ENCODE data around the gene S1PR2. TPM values are rescaled to one million over a fixed set of nuclear protein-coding genes. Genes with fewer than 3 reads are reported as not detected.

S1PR2 gene
- total and polyA plus RNA-seq, 9 of the 15 experiments (the other 6 are each of a cell fraction or from before 2014, with no cell fraction given), result 1.5 to 3.9 (median 2.0) TPM

Small RNAs within 50 kb of the gene (microRNA-seq; reads per million reads assigned to microRNA genes)
- gene MIR4322 (ENCODE audit: borderline microRNAs expressed), result not detected

Small RNAs within 50 kb of the gene (small RNA-seq; reads per million reads assigned to genes)
- gene MIR4322, result not detected

Other genes starting within 250 kb of the S1PR2 start
Only the 7 nearest of the 19 such genes appear.
- 121 and 133 TPM in 2 replicates for gene DNMT1, start 36.4 kb downstream of the S1PR2 start, total RNA-seq (2014; rRNA removed)
- 104 and 131 TPM in 2 replicates for gene DNMT1, start 36.4 kb downstream of the S1PR2 start, total RNA-seq (2014; rRNA removed; fragmentation: Illumina TruSeq; extraction: Trizol)
- 80.1 and 84.8 TPM in 2 replicates for gene DNMT1, start 36.4 kb downstream of the S1PR2 start, total RNA-seq (2015; rRNA removed; fragmentation: Illumina TruSeq; extraction: Trizol)
- gene DNMT1, start 36.4 kb downstream of the S1PR2 start, total RNA-seq (2021), result 261 and 271 TPM in 2 replicates
- 88.6 and 150 TPM in 2 replicates for gene DNMT1, start 36.4 kb downstream of the S1PR2 start, polyA plus RNA-seq (2011; rRNA removed)
- 163 and 181 TPM in 2 replicates for gene DNMT1, start 36.4 kb downstream of the S1PR2 start, polyA plus RNA-seq (2014; fragmentation: Illumina TruSeq; extraction: Trizol)
- gene DNMT1, start 36.4 kb downstream of the S1PR2 start, polyA plus RNA-seq (2014; fragmentation: Nextera tagmentation; extraction: Ambion mirVana), result 100 to 1,000 TPM in 1 of 2 experiments, 10 to 100 TPM in 1; 95.0 to 159 TPM
- gene DNMT1, start 36.4 kb downstream of the S1PR2 start, polyA plus RNA-seq (2014; rRNA removed), result 111 and 126 TPM in 2 replicates
- 239 and 297 TPM in 2 replicates for gene MRPL4, start 20.9 kb upstream of the S1PR2 start, total RNA-seq (2014; rRNA removed)
- gene MRPL4, start 20.9 kb upstream of the S1PR2 start, total RNA-seq (2014; rRNA removed; fragmentation: Illumina TruSeq; extraction: Trizol), result 12.3 and 20.8 TPM in 2 replicates
- 64.9 and 69.9 TPM in 2 replicates for gene MRPL4, start 20.9 kb upstream of the S1PR2 start, total RNA-seq (2015; rRNA removed; fragmentation: Illumina TruSeq; extraction: Trizol)
- gene MRPL4, start 20.9 kb upstream of the S1PR2 start, total RNA-seq (2021), result 198 and 204 TPM in 2 replicates
- gene MRPL4, start 20.9 kb upstream of the S1PR2 start, polyA plus RNA-seq (2011; rRNA removed), result 44.2 and 64.0 TPM in 2 replicates
- gene MRPL4, start 20.9 kb upstream of the S1PR2 start, polyA plus RNA-seq (2014; fragmentation: Illumina TruSeq; extraction: Trizol), result 71.2 and 153 TPM in 2 replicates
- 1 to 10 TPM; 1.4 to 5.0 TPM for gene MRPL4, start 20.9 kb upstream of the S1PR2 start, polyA plus RNA-seq (2014; fragmentation: Nextera tagmentation; extraction: Ambion mirVana)
- gene MRPL4, start 20.9 kb upstream of the S1PR2 start, polyA plus RNA-seq (2014; rRNA removed), result 178 and 184 TPM in 2 replicates
- gene ICAM1, start 39.8 kb upstream of the S1PR2 start, total RNA-seq (2014; rRNA removed), result 17.4 and 26.0 TPM in 2 replicates
- 11.9 and 12.1 TPM in 2 replicates for gene ICAM1, start 39.8 kb upstream of the S1PR2 start, total RNA-seq (2014; rRNA removed; fragmentation: Illumina TruSeq; extraction: Trizol)
- 23.6 and 24.1 TPM in 2 replicates for gene ICAM1, start 39.8 kb upstream of the S1PR2 start, total RNA-seq (2015; rRNA removed; fragmentation: Illumina TruSeq; extraction: Trizol)
- gene ICAM1, start 39.8 kb upstream of the S1PR2 start, total RNA-seq (2021), result 22.3 and 22.6 TPM in 2 replicates
- gene ICAM1, start 39.8 kb upstream of the S1PR2 start, polyA plus RNA-seq (2011; rRNA removed), result 13.1 and 21.4 TPM in 2 replicates
- gene ICAM1, start 39.8 kb upstream of the S1PR2 start, polyA plus RNA-seq (2014; fragmentation: Illumina TruSeq; extraction: Trizol), result 24.4 and 29.9 TPM in 2 replicates
- gene ICAM1, start 39.8 kb upstream of the S1PR2 start, polyA plus RNA-seq (2014; fragmentation: Nextera tagmentation; extraction: Ambion mirVana), result 1 to 10 TPM; 2.3 to 2.4 TPM
- 13.4 TPM in 2 replicates for gene ICAM1, start 39.8 kb upstream of the S1PR2 start, polyA plus RNA-seq (2014; rRNA removed)
- gene ICAM4, start 55.6 kb upstream of the S1PR2 start, total RNA-seq (2014; rRNA removed), result 86.1 and 93.8 TPM in 2 replicates
- 18.9 and 20.3 TPM in 2 replicates for gene ICAM4, start 55.6 kb upstream of the S1PR2 start, total RNA-seq (2014; rRNA removed; fragmentation: Illumina TruSeq; extraction: Trizol)
- gene ICAM4, start 55.6 kb upstream of the S1PR2 start, total RNA-seq (2015; rRNA removed; fragmentation: Illumina TruSeq; extraction: Trizol), result 42.0 and 43.4 TPM in 2 replicates
- 62.6 and 65.5 TPM in 2 replicates for gene ICAM4, start 55.6 kb upstream of the S1PR2 start, total RNA-seq (2021)
- 29.5 and 34.4 TPM in 2 replicates for gene ICAM4, start 55.6 kb upstream of the S1PR2 start, polyA plus RNA-seq (2011; rRNA removed)
- gene ICAM4, start 55.6 kb upstream of the S1PR2 start, polyA plus RNA-seq (2014; fragmentation: Illumina TruSeq; extraction: Trizol), result 21.0 and 45.3 TPM in 2 replicates
- gene ICAM4, start 55.6 kb upstream of the S1PR2 start, polyA plus RNA-seq (2014; fragmentation: Nextera tagmentation; extraction: Ambion mirVana), result 10 to 100 TPM; 14.1 to 29.6 TPM
- 83.8 and 96.6 TPM in 2 replicates for gene ICAM4, start 55.6 kb upstream of the S1PR2 start, polyA plus RNA-seq (2014; rRNA removed)
- gene ICAM5, start 58.6 kb upstream of the S1PR2 start, total RNA-seq (2014; rRNA removed), result 39.7 TPM in 2 replicates
- 1.7 and 3.7 TPM in 2 replicates for gene ICAM5, start 58.6 kb upstream of the S1PR2 start, total RNA-seq (2014; rRNA removed; fragmentation: Illumina TruSeq; extraction: Trizol)
- 13.7 and 16.6 TPM in 2 replicates for gene ICAM5, start 58.6 kb upstream of the S1PR2 start, total RNA-seq (2015; rRNA removed; fragmentation: Illumina TruSeq; extraction: Trizol)
- 69.7 and 89.5 TPM in 2 replicates for gene ICAM5, start 58.6 kb upstream of the S1PR2 start, total RNA-seq (2021)
- 29.9 and 58.7 TPM in 2 replicates for gene ICAM5, start 58.6 kb upstream of the S1PR2 start, polyA plus RNA-seq (2011; rRNA removed)
- 12.1 and 29.4 TPM in 2 replicates for gene ICAM5, start 58.6 kb upstream of the S1PR2 start, polyA plus RNA-seq (2014; fragmentation: Illumina TruSeq; extraction: Trizol)
- gene ICAM5, start 58.6 kb upstream of the S1PR2 start, polyA plus RNA-seq (2014; fragmentation: Nextera tagmentation; extraction: Ambion mirVana), result under 1 TPM; 0.10 to 0.11 TPM
- 97.4 and 114 TPM in 2 replicates for gene ICAM5, start 58.6 kb upstream of the S1PR2 start, polyA plus RNA-seq (2014; rRNA removed)
- gene ZGLP1, start 78.5 kb upstream of the S1PR2 start, total RNA-seq (2014; rRNA removed), result 2.7 and 3.0 TPM in 2 replicates
- 0.64 and 0.69 TPM in 2 replicates for gene ZGLP1, start 78.5 kb upstream of the S1PR2 start, total RNA-seq (2014; rRNA removed; fragmentation: Illumina TruSeq; extraction: Trizol)
- gene ZGLP1, start 78.5 kb upstream of the S1PR2 start, total RNA-seq (2015; rRNA removed; fragmentation: Illumina TruSeq; extraction: Trizol), result 2.7 and 2.9 TPM in 2 replicates
- gene ZGLP1, start 78.5 kb upstream of the S1PR2 start, total RNA-seq (2021), result 3.3 and 5.8 TPM in 2 replicates
- gene ZGLP1, start 78.5 kb upstream of the S1PR2 start, polyA plus RNA-seq (2011; rRNA removed), result 2.2 and 3.2 TPM in 2 replicates
- 1.5 and 1.9 TPM in 2 replicates for gene ZGLP1, start 78.5 kb upstream of the S1PR2 start, polyA plus RNA-seq (2014; fragmentation: Illumina TruSeq; extraction: Trizol)
- gene ZGLP1, start 78.5 kb upstream of the S1PR2 start, polyA plus RNA-seq (2014; fragmentation: Nextera tagmentation; extraction: Ambion mirVana), result under 1 TPM; 0.24 to 0.56 TPM
- 4.5 and 5.1 TPM in 2 replicates for gene ZGLP1, start 78.5 kb upstream of the S1PR2 start, polyA plus RNA-seq (2014; rRNA removed)
- 47.0 and 59.4 TPM in 2 replicates for gene FDX2, start 84.7 kb upstream of the S1PR2 start, total RNA-seq (2014; rRNA removed)
- 9.7 and 15.9 TPM in 2 replicates for gene FDX2, start 84.7 kb upstream of the S1PR2 start, total RNA-seq (2014; rRNA removed; fragmentation: Illumina TruSeq; extraction: Trizol)
- 28.9 and 29.7 TPM in 2 replicates for gene FDX2, start 84.7 kb upstream of the S1PR2 start, total RNA-seq (2015; rRNA removed; fragmentation: Illumina TruSeq; extraction: Trizol)
- 34.8 and 36.8 TPM in 2 replicates for gene FDX2, start 84.7 kb upstream of the S1PR2 start, total RNA-seq (2021)
- 22.3 and 33.3 TPM in 2 replicates for gene FDX2, start 84.7 kb upstream of the S1PR2 start, polyA plus RNA-seq (2011; rRNA removed)
- 47.2 and 55.3 TPM in 2 replicates for gene FDX2, start 84.7 kb upstream of the S1PR2 start, polyA plus RNA-seq (2014; fragmentation: Illumina TruSeq; extraction: Trizol)
- 1 to 10 TPM; 2.5 to 5.8 TPM for gene FDX2, start 84.7 kb upstream of the S1PR2 start, polyA plus RNA-seq (2014; fragmentation: Nextera tagmentation; extraction: Ambion mirVana)
- gene FDX2, start 84.7 kb upstream of the S1PR2 start, polyA plus RNA-seq (2014; rRNA removed), result 49.2 and 49.8 TPM in 2 replicates

Measured in K562 (cell line).